AG04449 (cell line): ENCODE data around the gene DAB2IP.

Experiments
- CTCF ChIA-PET: fragments of 350-600 bp; formaldehyde crosslinking; extraction: SDS; loops from one replicate; lab custom pipeline; 2021; ENCODE audit warnings: antibody characterized with exemption; lab: Yijun Ruan, JAX
- POLR2A ChIA-PET: fragments of 400-600, 350-600 bp; formaldehyde crosslinking; extraction: SDS; loops from one replicate; lab custom pipeline; 2020; ENCODE audit warnings: antibody characterized with exemption, inconsistent platforms; lab: Yijun Ruan, JAX
- DNase-seq: peaks from one replicate; pipeline ENCODE4 v3.0.0-alpha.2; 2010; ENCODE audit warnings: low read depth, low spot score
- H3K4me3 ChIP-seq: 2 replicates; pipeline ENCODE4 v1.5.1; 2011; ENCODE audit warnings: low read depth, mild to moderate bottlenecking, control low read depth, low read length
- TF ChIP-seq, protein P1 (sequence below): IDR thresholded peaks from one replicate; pipeline ENCODE4 v1.5.1; 2011; ENCODE audit warnings: mild to moderate bottlenecking, moderate library complexity, low read length, control low read depth, inconsistent platforms; ENCODE audit not compliant: insufficient read depth; ENCODE audit errors: missing control alignments

DAB2IP gene

DNA sequence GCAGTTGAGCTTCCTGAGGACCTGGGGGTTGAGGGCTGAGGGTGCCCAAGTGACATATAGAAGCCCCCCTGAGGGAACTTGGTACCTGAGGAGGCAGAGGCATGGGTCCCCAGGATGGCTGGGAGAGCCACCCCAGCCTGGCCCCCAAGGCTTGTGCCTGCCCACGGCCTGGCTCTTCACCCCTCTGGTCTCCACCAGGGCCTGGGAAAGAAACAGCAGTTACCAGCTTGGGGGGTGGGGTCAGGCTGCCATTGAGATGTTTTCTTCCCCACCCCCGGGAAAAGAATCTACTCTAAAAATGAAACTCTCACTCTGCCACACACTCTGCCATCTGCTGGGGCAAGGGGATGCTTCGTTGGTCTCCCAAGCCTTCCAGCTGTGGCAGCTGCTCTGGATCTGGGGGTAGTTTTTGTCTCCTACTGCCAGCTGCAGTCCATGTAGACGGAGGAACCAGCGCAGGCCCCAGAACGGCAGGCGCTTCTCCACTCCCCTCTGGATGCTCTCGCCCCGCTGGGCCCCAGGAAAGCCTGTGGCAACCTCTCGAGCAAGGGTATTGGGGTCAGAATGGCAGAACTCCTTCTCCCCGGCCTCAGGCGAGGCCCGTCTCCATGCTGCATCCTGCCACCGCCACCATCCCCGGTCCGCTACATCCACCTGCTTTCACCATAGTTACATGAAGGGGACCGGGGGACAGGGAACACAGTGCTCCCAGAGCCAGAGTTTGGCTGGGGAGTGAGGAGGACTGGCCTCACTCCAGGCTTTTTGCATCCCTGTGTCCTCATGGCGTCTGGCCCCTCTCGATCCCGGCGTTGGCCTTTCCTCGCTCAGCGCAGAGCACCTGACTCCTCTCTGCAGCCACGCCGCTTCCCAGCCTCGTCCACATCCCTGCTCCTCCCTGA is 123.5 kb downstream of the DAB2IP start:
- ChIA-PET POLR2A (no interaction called here), CTCF (interaction anchor here (1.9 kb wide), 1 partner anchor 229 kb away, joined by 4 read pairs; no protein-coding TSS in a partner anchor)
- no peak for DNase-seq
- H3K4me3 ChIP-seq = no peak overlapping the region
- TF ChIP-seq, protein P1, sequence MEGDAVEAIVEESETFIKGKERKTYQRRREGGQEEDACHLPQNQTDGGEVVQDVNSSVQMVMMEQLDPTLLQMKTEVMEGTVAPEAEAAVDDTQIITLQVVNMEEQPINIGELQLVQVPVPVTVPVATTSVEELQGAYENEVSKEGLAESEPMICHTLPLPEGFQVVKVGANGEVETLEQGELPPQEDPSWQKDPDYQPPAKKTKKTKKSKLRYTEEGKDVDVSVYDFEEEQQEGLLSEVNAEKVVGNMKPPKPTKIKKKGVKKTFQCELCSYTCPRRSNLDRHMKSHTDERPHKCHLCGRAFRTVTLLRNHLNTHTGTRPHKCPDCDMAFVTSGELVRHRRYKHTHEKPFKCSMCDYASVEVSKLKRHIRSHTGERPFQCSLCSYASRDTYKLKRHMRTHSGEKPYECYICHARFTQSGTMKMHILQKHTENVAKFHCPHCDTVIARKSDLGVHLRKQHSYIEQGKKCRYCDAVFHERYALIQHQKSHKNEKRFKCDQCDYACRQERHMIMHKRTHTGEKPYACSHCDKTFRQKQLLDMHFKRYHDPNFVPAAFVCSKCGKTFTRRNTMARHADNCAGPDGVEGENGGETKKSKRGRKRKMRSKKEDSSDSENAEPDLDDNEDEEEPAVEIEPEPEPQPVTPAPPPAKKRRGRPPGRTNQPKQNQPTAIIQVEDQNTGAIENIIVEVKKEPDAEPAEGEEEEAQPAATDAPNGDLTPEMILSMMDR = no peak

DNA sequence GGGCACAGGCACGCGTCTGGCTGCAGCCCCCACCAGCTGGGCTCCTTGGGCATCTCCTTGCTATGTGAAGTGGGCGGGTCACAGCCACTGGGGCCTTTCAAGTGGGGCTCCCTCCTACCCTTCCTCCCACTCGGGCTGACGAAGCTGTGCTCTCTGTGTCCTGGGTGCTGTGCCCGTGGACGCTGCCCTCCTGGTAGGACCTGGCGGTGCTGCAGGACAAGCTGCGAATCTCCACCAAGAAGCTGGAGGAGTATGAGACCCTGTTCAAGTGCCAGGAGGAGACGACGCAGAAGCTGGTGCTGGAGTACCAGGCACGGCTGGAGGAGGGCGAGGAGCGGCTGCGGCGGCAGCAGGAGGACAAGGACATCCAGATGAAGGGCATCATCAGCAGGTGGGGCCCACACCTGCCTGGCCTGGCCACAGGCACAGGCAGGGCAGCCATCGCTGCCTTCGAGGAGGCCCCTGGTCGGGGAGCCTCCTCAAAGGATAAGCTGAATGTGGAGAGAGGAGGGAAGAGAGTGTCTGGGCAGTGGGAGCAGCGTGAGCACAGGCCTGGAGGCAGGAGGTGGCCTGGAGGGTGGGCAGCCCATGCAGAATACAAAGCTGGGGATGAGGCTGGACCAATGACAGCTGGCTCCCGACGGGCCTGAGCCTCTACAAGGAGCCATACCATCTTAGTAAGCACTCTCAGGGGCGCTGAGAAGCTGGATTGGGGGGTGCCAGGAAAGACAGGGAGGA is 124.7 kb downstream of the DAB2IP start:
- CTCF ChIA-PET = interaction anchor here (1.1 to 1.9 kb wide), 2 partner anchors 42 to 230 kb away, joined by 3 to 4 read pairs; no protein-coding TSS in a partner anchor
- TF ChIP-seq, protein P1 = no peak

DNA sequence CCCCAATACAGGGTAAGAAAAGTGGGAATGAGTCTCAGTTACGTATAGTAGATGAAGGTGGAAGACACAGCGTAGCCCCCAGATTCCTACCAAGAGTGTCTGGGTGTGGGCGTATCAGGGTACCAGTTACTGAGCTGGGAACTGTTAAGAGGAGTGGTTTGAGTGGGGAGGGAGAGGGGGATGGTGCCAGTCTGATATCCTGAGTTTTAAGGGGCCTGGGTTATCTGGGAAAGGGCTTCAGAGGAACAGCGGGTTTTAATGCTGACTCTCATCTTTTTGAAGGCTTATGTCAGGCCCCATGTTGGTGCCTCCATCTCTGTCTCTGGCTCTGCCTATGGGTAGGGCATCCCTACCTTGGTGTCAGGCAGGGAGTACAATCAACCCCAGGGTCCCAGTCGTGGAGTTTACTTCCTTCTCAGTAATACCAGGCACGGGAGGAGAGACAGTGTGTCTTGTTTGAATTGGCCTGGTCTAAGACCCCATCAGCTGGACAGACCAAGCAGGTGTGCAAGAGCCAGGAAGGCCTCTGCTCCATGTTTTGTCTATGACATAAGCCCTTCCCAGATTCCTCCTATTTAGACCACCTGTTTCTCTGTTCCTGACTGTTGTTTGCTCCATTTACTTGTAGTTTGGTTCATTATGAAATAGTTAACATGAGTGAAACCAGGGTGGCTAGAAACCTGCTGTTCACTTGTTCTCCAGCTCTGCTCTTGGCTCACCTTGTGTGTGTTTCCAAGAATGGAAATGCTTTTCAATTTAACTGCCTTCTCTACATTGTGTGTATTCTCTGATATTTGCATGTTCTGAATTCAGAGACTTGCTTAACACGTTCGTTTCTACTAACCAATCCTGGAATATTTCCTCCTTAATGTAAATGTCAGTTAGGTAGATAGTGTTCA is 125.6 kb downstream of the DAB2IP start:
- no peak for DNase-seq
- ChIA-PET CTCF (interaction anchor here (1.1 to 1.9 kb wide), 2 partner anchors 43 to 231 kb away, joined by 3 to 4 read pairs; no protein-coding TSS in a partner anchor), POLR2A (no interaction called here)
- H3K4me3 ChIP-seq = no peak overlapping the region
- TF ChIP-seq, protein P1 = no peak

More for the DNA sequence above, 124.7 kb downstream of the DAB2IP start:
- H3K4me3 ChIP-seq = no peak overlapping the region
- POLR2A ChIA-PET = no interaction called here
- DNase-seq = no peak

DNA sequence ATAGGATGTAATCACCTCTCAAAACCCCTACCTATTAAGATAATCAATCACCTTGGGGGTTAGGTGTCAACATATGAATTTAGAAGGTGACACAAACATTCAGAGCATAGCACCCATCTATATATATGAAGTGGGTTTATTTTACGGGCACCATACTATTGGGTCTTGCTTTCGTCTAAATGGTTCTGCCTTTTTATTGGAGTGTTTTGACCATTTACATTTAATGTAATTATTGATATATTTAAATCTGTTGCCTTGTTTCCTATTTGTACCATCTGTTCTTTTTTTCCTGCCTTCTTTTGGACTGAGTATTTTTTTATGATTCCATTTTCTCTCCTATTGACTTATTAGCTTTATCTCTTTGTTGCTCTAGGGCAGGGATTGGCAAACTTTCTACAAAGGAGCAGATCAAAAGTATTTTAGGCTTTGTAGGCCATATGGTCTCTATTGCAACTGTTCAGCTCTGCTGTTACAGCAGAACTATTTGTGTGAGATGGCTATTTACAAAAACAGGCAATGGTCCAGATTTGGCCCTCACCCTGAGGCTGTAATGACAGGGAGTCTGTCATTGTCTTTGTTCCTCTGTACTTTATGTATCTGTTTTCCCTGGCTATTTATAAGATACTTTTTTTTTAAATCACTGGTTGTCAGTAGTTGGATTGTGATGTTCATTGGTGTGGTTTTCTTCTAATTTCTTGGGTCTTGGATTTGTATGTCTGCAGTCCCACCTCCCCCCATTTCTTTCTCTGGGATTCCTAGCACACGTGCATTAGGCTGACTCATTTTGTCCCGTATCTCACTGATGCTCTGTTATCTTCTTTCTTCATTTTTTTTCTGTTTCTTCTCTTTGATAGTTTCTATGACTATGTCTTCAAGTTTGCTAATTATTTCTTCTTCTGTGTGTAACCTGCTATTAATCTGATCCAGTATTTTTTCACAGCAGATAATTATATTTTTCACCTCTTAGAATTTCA is 127.1 kb downstream of the DAB2IP start:
- CTCF ChIA-PET = interaction anchor here (1.0 kb wide), 1 partner anchor 13 kb away, joined by 3 read pairs; no protein-coding TSS in a partner anchor
- TF ChIP-seq, protein P1 = no peak
- no peak for DNase-seq
- H3K4me3 ChIP-seq = no peak overlapping the region
- POLR2A ChIA-PET = no interaction called here

DNA sequence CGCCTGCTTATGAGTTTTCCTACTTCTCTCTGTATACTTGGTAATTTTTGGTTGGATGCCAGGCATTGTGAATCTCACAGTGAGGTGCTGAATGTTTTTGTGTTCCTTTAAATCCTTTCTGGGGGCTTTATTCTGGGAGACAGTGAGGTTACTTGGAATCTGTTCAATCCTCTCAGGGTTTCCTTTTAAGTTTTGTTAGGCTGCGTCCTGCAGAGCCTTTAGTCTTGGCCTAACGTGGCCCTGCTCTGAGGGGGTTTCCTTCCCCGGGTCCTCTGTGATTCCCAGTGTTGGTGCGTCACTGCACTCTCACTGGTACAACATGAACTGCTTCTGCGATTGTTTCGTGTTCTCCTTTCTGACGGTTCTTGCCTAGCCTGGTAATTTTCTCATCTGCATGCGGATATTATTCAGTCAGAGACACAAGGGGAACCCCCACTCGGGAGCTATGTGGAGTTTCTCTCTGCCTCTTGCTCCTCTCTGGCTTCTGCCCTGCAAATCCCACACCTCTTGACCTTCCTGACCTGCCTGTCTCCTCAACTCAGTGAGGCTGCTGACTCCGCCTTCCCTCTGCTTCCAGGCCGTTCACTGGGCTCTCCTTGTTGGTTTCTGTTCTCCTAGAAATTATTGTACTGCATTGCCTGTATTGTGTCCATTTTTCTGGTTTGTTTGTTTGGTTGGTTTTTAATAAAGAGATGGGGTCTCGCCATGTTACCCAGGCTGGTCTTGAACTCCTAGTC is 128.1 kb downstream of the DAB2IP start:
- TF ChIP-seq, protein P1 = no peak
- H3K4me3 ChIP-seq = no peak overlapping the region
- POLR2A ChIA-PET = no interaction called here
- no peak for DNase-seq
- CTCF ChIA-PET = no interaction called here
